ENCODE measurements around the gene SDSL.

DNA sequence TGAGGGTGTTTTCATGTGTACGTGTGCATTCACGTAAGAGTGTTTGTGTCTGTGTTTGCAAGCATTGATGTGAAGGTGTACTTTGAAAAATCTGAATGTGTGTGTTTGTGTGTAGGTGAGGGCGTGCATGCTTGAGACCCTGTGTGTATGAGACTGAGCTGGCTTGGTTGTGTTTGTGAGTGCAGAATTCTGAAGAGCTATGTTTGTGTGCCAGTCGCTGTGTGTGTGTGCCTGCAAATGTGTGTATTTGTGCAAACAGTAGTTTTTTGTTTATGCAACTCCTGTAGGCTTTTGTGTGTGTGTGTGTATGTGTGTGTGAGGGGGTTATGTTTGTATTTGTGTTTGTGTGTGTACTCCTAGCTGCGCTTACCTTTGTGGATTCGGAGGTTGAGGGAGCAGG lies 51.2 kb downstream of the SDSL start:
- TF ChIP-seq, protein P1, sequence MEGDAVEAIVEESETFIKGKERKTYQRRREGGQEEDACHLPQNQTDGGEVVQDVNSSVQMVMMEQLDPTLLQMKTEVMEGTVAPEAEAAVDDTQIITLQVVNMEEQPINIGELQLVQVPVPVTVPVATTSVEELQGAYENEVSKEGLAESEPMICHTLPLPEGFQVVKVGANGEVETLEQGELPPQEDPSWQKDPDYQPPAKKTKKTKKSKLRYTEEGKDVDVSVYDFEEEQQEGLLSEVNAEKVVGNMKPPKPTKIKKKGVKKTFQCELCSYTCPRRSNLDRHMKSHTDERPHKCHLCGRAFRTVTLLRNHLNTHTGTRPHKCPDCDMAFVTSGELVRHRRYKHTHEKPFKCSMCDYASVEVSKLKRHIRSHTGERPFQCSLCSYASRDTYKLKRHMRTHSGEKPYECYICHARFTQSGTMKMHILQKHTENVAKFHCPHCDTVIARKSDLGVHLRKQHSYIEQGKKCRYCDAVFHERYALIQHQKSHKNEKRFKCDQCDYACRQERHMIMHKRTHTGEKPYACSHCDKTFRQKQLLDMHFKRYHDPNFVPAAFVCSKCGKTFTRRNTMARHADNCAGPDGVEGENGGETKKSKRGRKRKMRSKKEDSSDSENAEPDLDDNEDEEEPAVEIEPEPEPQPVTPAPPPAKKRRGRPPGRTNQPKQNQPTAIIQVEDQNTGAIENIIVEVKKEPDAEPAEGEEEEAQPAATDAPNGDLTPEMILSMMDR (conservative IDR thresholded peaks at IDR 0.05), result no peak
- no peak for TF ChIP-seq ZFX (IDR thresholded peaks at IDR 0.05)
